SW480 (cell line): ENCODE results near the gene APOH.

Source experiments
- DNase-seq: peaks from one replicate; pipeline ENCODE4 v3.0.0-alpha.2; 2016; ENCODE audit warnings: low spot score

Gene APOH

GRCh38 chr17:66191593-66192377 lies 37.4 kb downstream of the APOH start, which contains the start of gene CEP112:
Gene CEP112, minus strand, starts transcription at chr17:66192133.
- DNase-seq, result peak; percentile 74

GRCh38 chr17:66190738-66191592 lies 38.2 kb downstream of the APOH start:
- DNase-seq, result peak; percentile 7

GRCh38 chr17:66187718-66188117 lies 41.5 kb downstream of the APOH start:
- no peak for DNase-seq

GRCh38 chr17:66185862-66186261 lies 43.4 kb downstream of the APOH start:
- DNase-seq, result no peak

GRCh38 chr17:66184392-66184791 lies 44.8 kb downstream of the APOH start:
- DNase-seq, result no peak

GRCh38 chr17:66183529-66183928 lies 45.7 kb downstream of the APOH start:
- DNase-seq, result no peak

- DNase-seq, result no peak
Observed at GRCh38 chr17:66178642-66179041, 50.6 kb downstream of the APOH start.

GRCh38 chr17:66177048-66177447 lies 52.2 kb downstream of the APOH start:
- peak; percentile 22 for DNase-seq

- DNase-seq, result no peak
Observed at GRCh38 chr17:66175892-66176291, 53.3 kb downstream of the APOH start.

- DNase-seq, result no peak
Observed at GRCh38 chr17:66172691-66173223, 56.5 kb downstream of the APOH start.

GRCh38 chr17:66172144-66172543 lies 57.1 kb downstream of the APOH start:
- no peak for DNase-seq

GRCh38 chr17:66171692-66172091 lies 57.5 kb downstream of the APOH start:
- no peak for DNase-seq

GRCh38 chr17:66171172-66171571 lies 58.0 kb downstream of the APOH start:
- DNase-seq, result no peak

GRCh38 chr17:66169839-66170238 lies 59.4 kb downstream of the APOH start:
- no peak for DNase-seq

- no peak for DNase-seq
Observed at GRCh38 chr17:66167189-66167815, 61.9 kb downstream of the APOH start.

GRCh38 chr17:66165537-66166123 lies 63.6 kb downstream of the APOH start:
- peak; percentile 61 for DNase-seq
